ENCODE measurements around the gene FARS2. TPM values are rescaled to one million over a fixed set of nuclear protein-coding genes. Genes with fewer than 3 reads are reported as not detected.

FARS2 gene
- total and polyA plus RNA-seq, 2 of the 13 experiments (the other 11 are each of a cell fraction or from before 2014, with no cell fraction given) = 15.4 to 26.0 TPM

DNA sequence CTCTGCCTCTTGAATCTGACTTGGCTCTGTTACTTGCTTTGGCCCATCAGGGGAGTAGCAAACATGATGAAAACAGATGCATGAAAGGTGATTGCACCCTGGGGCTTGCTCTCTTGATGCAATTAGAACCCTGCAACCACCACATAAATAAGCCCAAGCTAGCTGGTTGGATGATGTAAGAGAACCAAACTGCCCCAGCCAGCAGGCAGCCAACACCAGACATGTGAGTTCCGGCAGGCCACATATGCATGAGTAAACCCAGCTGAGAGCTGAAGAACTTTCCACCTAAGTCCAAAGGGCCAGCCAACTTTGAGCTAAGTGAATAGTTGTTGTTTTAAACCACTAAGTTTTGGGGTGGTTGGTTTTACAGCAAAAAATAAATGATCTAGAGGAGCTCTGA lies 268.4 kb downstream of the FARS2 start (continued):
- TF ChIP-seq, protein P1, sequence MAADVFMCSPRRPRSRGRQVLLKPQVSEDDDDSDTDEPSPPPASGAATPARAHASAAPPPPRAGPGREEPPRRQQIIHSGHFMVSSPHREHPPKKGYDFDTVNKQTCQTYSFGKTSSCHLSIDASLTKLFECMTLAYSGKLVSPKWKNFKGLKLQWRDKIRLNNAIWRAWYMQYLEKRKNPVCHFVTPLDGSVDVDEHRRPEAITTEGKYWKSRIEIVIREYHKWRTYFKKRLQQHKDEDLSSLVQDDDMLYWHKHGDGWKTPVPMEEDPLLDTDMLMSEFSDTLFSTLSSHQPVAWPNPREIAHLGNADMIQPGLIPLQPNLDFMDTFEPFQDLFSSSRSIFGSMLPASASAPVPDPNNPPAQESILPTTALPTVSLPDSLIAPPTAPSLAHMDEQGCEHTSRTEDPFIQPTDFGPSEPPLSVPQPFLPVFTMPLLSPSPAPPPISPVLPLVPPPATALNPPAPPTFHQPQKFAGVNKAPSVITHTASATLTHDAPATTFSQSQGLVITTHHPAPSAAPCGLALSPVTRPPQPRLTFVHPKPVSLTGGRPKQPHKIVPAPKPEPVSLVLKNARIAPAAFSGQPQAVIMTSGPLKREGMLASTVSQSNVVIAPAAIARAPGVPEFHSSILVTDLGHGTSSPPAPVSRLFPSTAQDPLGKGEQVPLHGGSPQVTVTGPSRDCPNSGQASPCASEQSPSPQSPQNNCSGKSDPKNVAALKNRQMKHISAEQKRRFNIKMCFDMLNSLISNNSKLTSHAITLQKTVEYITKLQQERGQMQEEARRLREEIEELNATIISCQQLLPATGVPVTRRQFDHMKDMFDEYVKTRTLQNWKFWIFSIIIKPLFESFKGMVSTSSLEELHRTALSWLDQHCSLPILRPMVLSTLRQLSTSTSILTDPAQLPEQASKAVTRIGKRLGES (CRISPR knock-in tag; IDR thresholded peaks at IDR 0.05; ENCODE audit: borderline replicate concordance) = no peak
- TF ChIP-seq, protein P2, sequence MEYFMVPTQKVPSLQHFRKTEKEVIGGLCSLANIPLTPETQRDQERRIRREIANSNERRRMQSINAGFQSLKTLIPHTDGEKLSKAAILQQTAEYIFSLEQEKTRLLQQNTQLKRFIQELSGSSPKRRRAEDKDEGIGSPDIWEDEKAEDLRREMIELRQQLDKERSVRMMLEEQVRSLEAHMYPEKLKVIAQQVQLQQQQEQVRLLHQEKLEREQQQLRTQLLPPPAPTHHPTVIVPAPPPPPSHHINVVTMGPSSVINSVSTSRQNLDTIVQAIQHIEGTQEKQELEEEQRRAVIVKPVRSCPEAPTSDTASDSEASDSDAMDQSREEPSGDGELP (IDR thresholded peaks at IDR 0.05; ENCODE audit: borderline replicate concordance, low read depth) = peak; percentile 54; the same call in 1 of the 2 replicates
- TF ChIP-seq MIXL1 (CRISPR knock-in tag; IDR thresholded peaks at IDR 0.05) (no peak), PHB2 (IDR thresholded peaks at IDR 0.05; ENCODE audit: partially characterized antibody) (no peak), SSRP1 (CRISPR knock-in tag; IDR thresholded peaks at IDR 0.05) (no peak)
- TF ChIP-seq, protein P3, sequence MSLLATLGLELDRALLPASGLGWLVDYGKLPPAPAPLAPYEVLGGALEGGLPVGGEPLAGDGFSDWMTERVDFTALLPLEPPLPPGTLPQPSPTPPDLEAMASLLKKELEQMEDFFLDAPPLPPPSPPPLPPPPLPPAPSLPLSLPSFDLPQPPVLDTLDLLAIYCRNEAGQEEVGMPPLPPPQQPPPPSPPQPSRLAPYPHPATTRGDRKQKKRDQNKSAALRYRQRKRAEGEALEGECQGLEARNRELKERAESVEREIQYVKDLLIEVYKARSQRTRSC (CRISPR knock-in tag; IDR thresholded peaks at IDR 0.05; ENCODE audit: low read depth) = no peak
- TF ChIP-seq, protein P4, sequence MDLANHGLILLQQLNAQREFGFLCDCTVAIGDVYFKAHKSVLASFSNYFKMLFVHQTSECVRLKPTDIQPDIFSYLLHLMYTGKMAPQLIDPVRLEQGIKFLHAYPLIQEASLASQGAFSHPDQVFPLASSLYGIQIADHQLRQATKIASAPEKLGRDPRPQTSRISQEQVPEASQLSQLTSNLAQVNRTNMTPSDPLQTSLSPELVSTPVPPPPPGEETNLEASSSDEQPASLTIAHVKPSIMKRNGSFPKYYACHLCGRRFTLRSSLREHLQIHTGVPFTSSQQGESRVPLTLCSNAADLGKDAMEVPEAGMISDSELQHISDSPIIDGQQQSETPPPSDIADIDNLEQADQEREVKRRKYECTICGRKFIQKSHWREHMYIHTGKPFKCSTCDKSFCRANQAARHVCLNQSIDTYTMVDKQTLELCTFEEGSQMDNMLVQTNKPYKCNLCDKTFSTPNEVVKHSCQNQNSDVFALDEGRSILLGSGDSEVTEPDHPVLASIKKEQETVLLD (CRISPR knock-in tag; IDR thresholded peaks at IDR 0.05; ENCODE audit: low read depth) = no peak

DNA sequence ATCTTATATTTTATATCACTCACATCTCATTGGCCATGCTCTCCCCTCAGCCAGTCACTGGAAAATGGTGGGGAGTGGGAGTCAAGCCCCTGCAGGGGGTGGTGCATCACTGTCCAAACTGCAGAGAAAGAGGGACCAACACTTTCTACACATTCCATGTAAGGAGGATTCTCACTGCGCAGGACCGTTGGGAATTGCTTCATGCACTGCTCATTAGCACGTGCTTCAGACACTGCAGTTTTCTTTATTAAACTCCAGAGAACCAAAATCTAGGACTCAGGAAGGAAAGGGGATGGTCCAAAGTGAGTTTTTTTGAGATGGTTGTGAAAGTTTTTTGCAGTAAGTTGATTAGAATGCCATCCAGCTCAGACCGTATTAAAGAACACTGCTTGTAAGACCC lies 269.8 kb downstream of the FARS2 start:
- in situ Hi-C loops (cut with HindIII; ENCODE audit: extremely low pct_ligation_motif_present, low pct_unique_long_range_greater_than_20kb) = no loop called here
- Histone ChIP-seq H3K4me1 (ENCODE audit: insufficient read depth, low read length) (no peaks in the 10 kb centered on the region), H3K9ac (ENCODE audit: insufficient read depth, low read depth, low read length) (no peak overlapping the region), H3K36me3 (replicated peaks in 1 of 2; ENCODE audit: control insufficient read depth in 1 of 2, insufficient read depth in 2 of 2, low read length in 2 of 2) (no peaks in the 10 kb centered on the region), H3K27ac (ENCODE audit: extremely low read length, insufficient read depth, low read length) (no peak overlapping the region), H3K4me2 (ENCODE audit: low read depth, low read length) (no peak overlapping the region), H3K4me3 (replicated peaks in 1 of 3; ENCODE audit: insufficient read depth in 1 of 3, low read depth in 2 of 3, low read length in 3 of 3) (no peak overlapping the region), H3K27me3 (ENCODE audit: control insufficient read depth in 1 of 2, insufficient read depth in 2 of 2, low read length in 2 of 2) (no peaks in the 10 kb centered on the region), H3K9me3 (ENCODE audit: low read length) (no peaks in the 10 kb centered on the region), H3K79me2 (ENCODE audit: insufficient read depth, low read length) (no peaks in the 10 kb centered on the region), H2AFZ (ENCODE audit: low read length) (no peak overlapping the region), H4K20me1 (ENCODE audit: insufficient read depth, low read length) (no peaks in the 10 kb centered on the region; the same call in 1 of the 2 replicates)
- CTCF ChIA-PET (ENCODE audit: low intra/inter-chr PET ratio, low total read pairs) = no interaction called here
- WGBS (ENCODE audit: low lambda C conversion rate) = 98% methylated on average over 4 of the region's 4 CpGs
- POLR2A ChIA-PET = no interaction called here
- no TSS peak for BruUV-seq (replicated peaks)
- intact Hi-C loops (cut with micrococcal nuclease; ENCODE audit: unreplicated experiment) = no loop called here
- DNase-seq (ENCODE audit: low spot score) = no peak
- FAIRE-seq = no peak
- ATAC-seq = no peak
- TF ChIP-seq ZNF703 (CRISPR knock-in tag; IDR thresholded peaks at IDR 0.05; ENCODE audit: borderline replicate concordance) = no peak
- no peak for TF ChIP-seq ZSCAN30 (CRISPR knock-in tag; IDR thresholded peaks at IDR 0.05)
- no peak for TF ChIP-seq KDM3A (CRISPR knock-in tag; IDR thresholded peaks at IDR 0.05; ENCODE audit: low read depth)
- no peak for TF ChIP-seq ZNF7 (CRISPR knock-in tag; IDR thresholded peaks at IDR 0.05)
- TF ChIP-seq, protein P5, sequence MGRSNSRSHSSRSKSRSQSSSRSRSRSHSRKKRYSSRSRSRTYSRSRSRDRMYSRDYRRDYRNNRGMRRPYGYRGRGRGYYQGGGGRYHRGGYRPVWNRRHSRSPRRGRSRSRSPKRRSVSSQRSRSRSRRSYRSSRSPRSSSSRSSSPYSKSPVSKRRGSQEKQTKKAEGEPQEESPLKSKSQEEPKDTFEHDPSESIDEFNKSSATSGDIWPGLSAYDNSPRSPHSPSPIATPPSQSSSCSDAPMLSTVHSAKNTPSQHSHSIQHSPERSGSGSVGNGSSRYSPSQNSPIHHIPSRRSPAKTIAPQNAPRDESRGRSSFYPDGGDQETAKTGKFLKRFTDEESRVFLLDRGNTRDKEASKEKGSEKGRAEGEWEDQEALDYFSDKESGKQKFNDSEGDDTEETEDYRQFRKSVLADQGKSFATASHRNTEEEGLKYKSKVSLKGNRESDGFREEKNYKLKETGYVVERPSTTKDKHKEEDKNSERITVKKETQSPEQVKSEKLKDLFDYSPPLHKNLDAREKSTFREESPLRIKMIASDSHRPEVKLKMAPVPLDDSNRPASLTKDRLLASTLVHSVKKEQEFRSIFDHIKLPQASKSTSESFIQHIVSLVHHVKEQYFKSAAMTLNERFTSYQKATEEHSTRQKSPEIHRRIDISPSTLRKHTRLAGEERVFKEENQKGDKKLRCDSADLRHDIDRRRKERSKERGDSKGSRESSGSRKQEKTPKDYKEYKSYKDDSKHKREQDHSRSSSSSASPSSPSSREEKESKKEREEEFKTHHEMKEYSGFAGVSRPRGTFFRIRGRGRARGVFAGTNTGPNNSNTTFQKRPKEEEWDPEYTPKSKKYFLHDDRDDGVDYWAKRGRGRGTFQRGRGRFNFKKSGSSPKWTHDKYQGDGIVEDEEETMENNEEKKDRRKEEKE (IDR thresholded peaks at IDR 0.05) = no peak
- TF ChIP-seq ZNF138 (CRISPR knock-in tag; IDR thresholded peaks at IDR 0.05; ENCODE audit: low read depth) = no peak
- TF ChIP-seq SUZ12 (IDR thresholded peaks at IDR 0.05; ENCODE audit: low read depth, low read length) = no peak
- TF ChIP-seq HNRNPK (IDR thresholded peaks at IDR 0.05; ENCODE audit: low read depth, low read length, poor library complexity, severe bottlenecking) = no peak
- TF ChIP-seq ZNF256 (CRISPR knock-in tag; conservative IDR thresholded peaks at IDR 0.05) = no peak

Data from HepG2 (cell line).